Vagina (tissue), 2 donors: ENCODE data around the gene UCHL5. TPM values are rescaled to one million over a fixed set of nuclear protein-coding genes. Genes with fewer than 3 reads are reported as not detected.
"Not testable (repeated sequence)": the region's sequence is repeated elsewhere in the genome, so short reads cannot be mapped to it uniquely, and the experiment has no call there.

Experiments used
- DNase-seq, 2 donors: peaks; one replicate each; pipeline ENCODE4 v3.0.0-alpha.2; 2017; ENCODE audit errors: extremely low spot score in 2 of 2
- H3K27ac ChIP-seq: fragments of 200-600 bp; sonication (generic); one replicate; pipeline ENCODE4 v1.5.1; 2019
- H3K27me3 ChIP-seq: fragments of 200-600 bp; sonication (generic); one replicate; pipeline ENCODE4 v1.5.1; 2019
- H3K36me3 ChIP-seq, 2 donors: fragments of 200-600 bp; sonication (generic); one replicate each; pipeline ENCODE4 v1.5.1; 2017 to 2019
- H3K4me1 ChIP-seq: fragments of 200-600 bp; sonication (generic); one replicate; pipeline ENCODE4 v1.5.1; 2019
- H3K4me3 ChIP-seq, 2 donors: fragments of 200-600 bp; sonication (generic); 1 replicate in 1 of 2; 2 replicates in 1 of 2; pipeline ENCODE4 v1.5.1; 2016 to 2019
- H3K9me3 ChIP-seq: fragments of 200-600 bp; sonication (generic); one replicate; pipeline ENCODE4 v1.5.1; 2019
- CTCF ChIP-seq, 3 experiments: fragments of 450-650 bp in 2 of 3; fragments of 200-600 bp in 1 of 3; sonication (generic) in 1 of 3; IDR thresholded peaks; one replicate each; pipeline ENCODE4 v1.5.1; 2017 to 2019; ENCODE audit warnings: antibody characterized with exemption in 3 of 3, mild to moderate bottlenecking in 2 of 3, moderate library complexity in 2 of 3
- POLR2A ChIP-seq, 2 donors: fragments of 450-650 bp; IDR thresholded peaks; one replicate each; pipeline ENCODE4 v1.6.1; 2017; ENCODE audit warnings: antibody characterized with exemption in 2 of 2, mild to moderate bottlenecking in 2 of 2, moderate library complexity in 2 of 2
- POLR2AphosphoS5 ChIP-seq, 2 donors: sonication (generic); formaldehyde crosslinking; IDR thresholded peaks; one replicate each; pipeline ENCODE4 v1.9.0; 2017; ENCODE audit warnings: antibody characterized with exemption in 2 of 2, mild to moderate bottlenecking in 2 of 2, low read depth in 1 of 2; ENCODE audit not compliant: insufficient read depth in 1 of 2
- intact Hi-C: fragments of 100-400 bp; cut with DNase I; formaldehyde crosslinking; loops from one replicate; pipeline ENCODE4 v1.15.1; 2023
- total RNA-seq: library from RNA; depleted of rRNA; stranded (reverse); fragments of >200 nt; gene quantifications from one replicate; pipeline ENCODE4 v1.2.3, GENCODE V29; 2016

The UCHL5 gene
- total RNA-seq, 1 donor from 2014 or later = 17.4 TPM

GRCh38 chr1:192984080-192984479 is 75.1 kb downstream of the UCHL5 start:
- Histone ChIP-seq H3K36me3 (no peaks in the 10 kb centered on the region), H3K4me1 (no peaks in the 10 kb centered on the region), H3K4me3 (no peak overlapping the region), H3K27ac (no peak overlapping the region), H3K27me3 (no peaks in the 10 kb centered on the region), H3K9me3 (no peaks in the 10 kb centered on the region)
- no peak for DNase-seq
- intact Hi-C loops = no loop called here
- TF ChIP-seq CTCF (IDR thresholded peaks at IDR 0.05) (no peak), POLR2AphosphoS5 (IDR thresholded peaks at IDR 0.05; ENCODE audit: insufficient read depth in 1 of 2, low read depth in 1 of 2) (no peak), POLR2A (IDR thresholded peaks at IDR 0.05) (no peak)

- Histone ChIP-seq H3K9me3 (no peaks in the 10 kb centered on the region), H3K27me3 (no peaks in the 10 kb centered on the region), H3K4me3 (no peak overlapping the region), H3K27ac (no peak overlapping the region), H3K36me3 (no peaks in the 10 kb centered on the region), H3K4me1 (no peaks in the 10 kb centered on the region)
- intact Hi-C loops = no loop called here
- no peak for DNase-seq
- no peak for TF ChIP-seq POLR2AphosphoS5 (IDR thresholded peaks at IDR 0.05; ENCODE audit: insufficient read depth in 1 of 2, low read depth in 1 of 2)
- no peak for TF ChIP-seq CTCF (IDR thresholded peaks at IDR 0.05)
- no peak for TF ChIP-seq POLR2A (IDR thresholded peaks at IDR 0.05)
These were observed 75.7 kb downstream of the UCHL5 start for GRCh38 chr1:192983349-192983980.

DNA sequence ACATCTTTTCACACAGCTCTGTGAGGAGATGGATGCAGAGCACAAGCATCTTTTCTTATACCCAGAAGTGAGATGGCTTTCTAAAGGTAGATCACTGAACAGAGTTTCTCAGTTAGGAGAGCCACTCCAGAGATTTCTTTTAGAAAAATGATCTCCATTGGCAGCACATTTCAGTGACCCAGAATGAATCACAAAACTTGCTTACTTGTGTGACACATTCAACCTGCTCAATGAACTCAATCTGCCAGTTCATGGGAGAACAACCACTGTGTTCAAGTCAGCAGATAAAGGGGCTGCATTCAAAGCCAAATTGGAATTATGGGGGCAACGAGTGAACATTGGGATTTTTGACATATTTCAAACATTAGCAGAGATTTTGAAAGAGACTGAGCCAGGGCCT is 78.3 kb downstream of the UCHL5 start:
- no peaks in the 10 kb centered on the region for H3K4me1 ChIP-seq
- H3K9me3 ChIP-seq = no peaks in the 10 kb centered on the region
- H3K36me3 ChIP-seq = no peaks in the 10 kb centered on the region
- DNase-seq = no peak
- no peak overlapping the region for H3K27ac ChIP-seq
- H3K27me3 ChIP-seq = no peaks in the 10 kb centered on the region
- intact Hi-C loops = no loop called here
- TF ChIP-seq POLR2A (IDR thresholded peaks at IDR 0.05) (no peak), CTCF (IDR thresholded peaks at IDR 0.05) (no peak), POLR2AphosphoS5 (IDR thresholded peaks at IDR 0.05; ENCODE audit: insufficient read depth in 1 of 2, low read depth in 1 of 2) (no peak)
- no peak overlapping the region for H3K4me3 ChIP-seq

DNA sequence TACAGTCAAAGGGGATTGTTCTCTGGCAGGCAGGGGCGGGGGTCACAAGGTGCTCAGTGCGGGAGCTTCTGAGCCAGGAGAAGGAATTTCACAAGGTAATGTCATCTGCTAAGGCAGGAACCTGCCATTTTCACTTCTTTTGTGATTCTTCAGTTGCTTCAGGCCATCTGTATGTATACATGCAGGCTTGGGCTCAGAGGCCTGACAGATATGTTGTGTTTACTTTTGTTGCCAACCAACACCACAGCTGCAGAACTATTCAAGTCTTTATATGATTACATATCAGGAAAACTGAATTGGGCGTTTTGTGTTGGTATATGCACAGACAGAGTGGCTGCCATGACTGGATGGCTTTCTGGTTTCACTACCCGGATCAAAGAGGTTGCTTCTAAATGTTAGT is 78.8 kb downstream of the UCHL5 start:
- intact Hi-C loops, H3K4me1 ChIP-seq, H3K4me3 ChIP-seq: not testable (repeated sequence)

DNA sequence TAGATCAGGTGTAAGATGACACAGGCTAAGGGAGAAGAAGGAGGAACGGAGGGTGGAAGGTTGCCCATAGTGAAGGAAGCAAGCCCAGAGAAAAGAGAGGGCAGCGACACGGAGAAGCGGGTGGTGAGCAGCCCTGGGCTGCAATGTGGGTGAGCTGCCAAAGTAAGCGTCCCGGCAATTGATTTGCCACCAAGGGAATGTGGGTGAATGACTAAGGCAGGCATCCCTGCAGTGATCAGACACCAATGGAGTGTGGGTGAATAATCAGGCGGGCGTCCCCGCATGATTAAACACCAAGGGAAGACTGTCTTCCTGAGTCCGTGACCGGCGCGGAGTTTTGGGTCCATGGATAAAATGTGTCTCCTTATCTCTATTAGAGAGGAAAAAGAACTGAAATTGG is 79.6 kb downstream of the UCHL5 start:
- no peak for DNase-seq
- TF ChIP-seq POLR2A (IDR thresholded peaks at IDR 0.05) = no peak
- no peak for TF ChIP-seq CTCF (IDR thresholded peaks at IDR 0.05)
- no peak for TF ChIP-seq POLR2AphosphoS5 (IDR thresholded peaks at IDR 0.05; ENCODE audit: insufficient read depth in 1 of 2, low read depth in 1 of 2)

More for the DNA sequence above, 78.8 kb downstream of the UCHL5 start:
- not testable (repeated sequence) for DNase-seq, H3K27me3 ChIP-seq, H3K36me3 ChIP-seq, H3K9me3 ChIP-seq, H3K27ac ChIP-seq

More for the DNA sequence above, 79.6 kb downstream of the UCHL5 start:
- intact Hi-C loops = no loop called here
- Histone ChIP-seq H3K27ac (no peak overlapping the region), H3K36me3 (no peaks in the 10 kb centered on the region), H3K27me3 (no peaks in the 10 kb centered on the region), H3K4me3 (no peak overlapping the region), H3K4me1 (no peaks in the 10 kb centered on the region), H3K9me3 (no peaks in the 10 kb centered on the region)
